NCI-H1105 (cell line): ENCODE data around the gene DAB2IP.

Experiments used
- DNase-seq: peaks from one replicate; lab custom pipeline; 2025; lab: John Stamatoyannopoulos, UW

The DAB2IP gene

GRCh38 chr9:121763561-121764370 is 112.3 kb downstream of the DAB2IP start:
- DNase-seq = no peak

- DNase-seq = no peak
These were observed 112.9 kb downstream of the DAB2IP start for GRCh38 chr9:121764371-121764730.

- DNase-seq = no peak
These were observed 113.9 kb downstream of the DAB2IP start for GRCh38 chr9:121765021-121765950.

- no peak for DNase-seq
These were observed 114.7 kb downstream of the DAB2IP start for GRCh38 chr9:121766081-121766683.

- DNase-seq = no peak
These were observed 115.8 kb downstream of the DAB2IP start for GRCh38 chr9:121767171-121767769.

GRCh38 chr9:121768416-121769015 is 117.1 kb downstream of the DAB2IP start:
- no peak for DNase-seq

GRCh38 chr9:121769939-121770338 is 118.5 kb downstream of the DAB2IP start:
- no peak for DNase-seq

GRCh38 chr9:121770415-121771273 is 119.2 kb downstream of the DAB2IP start:
- DNase-seq = no peak

GRCh38 chr9:121771418-121771817 is 120.0 kb downstream of the DAB2IP start:
- no peak for DNase-seq

- no peak for DNase-seq
These were observed 120.6 kb downstream of the DAB2IP start for GRCh38 chr9:121771851-121772599.

GRCh38 chr9:121772600-121773285 is 121.3 kb downstream of the DAB2IP start:
- DNase-seq = no peak

- no peak for DNase-seq
These were observed 122.0 kb downstream of the DAB2IP start for GRCh38 chr9:121773286-121773953.

- no peak for DNase-seq
These were observed 122.7 kb downstream of the DAB2IP start for GRCh38 chr9:121773954-121774714.

GRCh38 chr9:121774715-121775613 is 123.5 kb downstream of the DAB2IP start:
- no peak for DNase-seq

- DNase-seq = no peak
These were observed 124.7 kb downstream of the DAB2IP start for GRCh38 chr9:121776001-121776738.
